ENCODE measurements around the gene PAPOLG.
"Not testable (repeated sequence)": the region's sequence is repeated elsewhere in the genome, so short reads cannot be mapped to it uniquely, and the experiment has no call there.

The PAPOLG gene

GRCh38 chr2:60825666-60826065 lies 69.6 kb downstream of the PAPOLG start:
- TF ChIP-seq, protein P1, sequence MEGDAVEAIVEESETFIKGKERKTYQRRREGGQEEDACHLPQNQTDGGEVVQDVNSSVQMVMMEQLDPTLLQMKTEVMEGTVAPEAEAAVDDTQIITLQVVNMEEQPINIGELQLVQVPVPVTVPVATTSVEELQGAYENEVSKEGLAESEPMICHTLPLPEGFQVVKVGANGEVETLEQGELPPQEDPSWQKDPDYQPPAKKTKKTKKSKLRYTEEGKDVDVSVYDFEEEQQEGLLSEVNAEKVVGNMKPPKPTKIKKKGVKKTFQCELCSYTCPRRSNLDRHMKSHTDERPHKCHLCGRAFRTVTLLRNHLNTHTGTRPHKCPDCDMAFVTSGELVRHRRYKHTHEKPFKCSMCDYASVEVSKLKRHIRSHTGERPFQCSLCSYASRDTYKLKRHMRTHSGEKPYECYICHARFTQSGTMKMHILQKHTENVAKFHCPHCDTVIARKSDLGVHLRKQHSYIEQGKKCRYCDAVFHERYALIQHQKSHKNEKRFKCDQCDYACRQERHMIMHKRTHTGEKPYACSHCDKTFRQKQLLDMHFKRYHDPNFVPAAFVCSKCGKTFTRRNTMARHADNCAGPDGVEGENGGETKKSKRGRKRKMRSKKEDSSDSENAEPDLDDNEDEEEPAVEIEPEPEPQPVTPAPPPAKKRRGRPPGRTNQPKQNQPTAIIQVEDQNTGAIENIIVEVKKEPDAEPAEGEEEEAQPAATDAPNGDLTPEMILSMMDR (IDR thresholded peaks at IDR 0.05; ENCODE audit: control insufficient read depth, insufficient read depth, low read depth, low read length, missing control alignments), result no peak
- H3K4me3 ChIP-seq (ENCODE audit: control insufficient read depth, low read depth, low read length), result no peak overlapping the region
- no peak for DNase-seq (ENCODE audit: low read depth)

DNA sequence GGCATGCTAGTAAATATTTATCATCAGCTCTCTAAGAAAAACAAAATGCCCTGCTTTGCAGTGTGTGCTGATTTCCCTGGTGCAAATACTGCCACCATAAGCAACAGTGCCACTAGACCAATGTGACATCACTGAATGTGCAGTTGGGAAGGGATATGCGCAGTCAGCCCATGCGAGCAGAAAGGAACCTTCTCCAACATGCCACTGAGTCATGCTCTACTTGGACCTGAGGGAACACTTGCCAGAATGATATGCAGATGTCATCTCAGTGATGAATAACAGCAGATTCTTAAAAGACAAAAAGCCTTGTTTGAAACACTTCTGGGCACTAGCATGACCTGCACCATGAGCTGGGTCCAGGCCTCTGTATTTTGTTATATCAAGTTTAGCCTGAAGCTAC lies 70.0 kb downstream of the PAPOLG start:
- TF ChIP-seq, protein P1 (IDR thresholded peaks at IDR 0.05; ENCODE audit: control insufficient read depth, insufficient read depth, low read depth, low read length, missing control alignments), result no peak
- no peak overlapping the region for H3K4me3 ChIP-seq (ENCODE audit: control insufficient read depth, low read depth, low read length)
- DNase-seq (ENCODE audit: low read depth), result no peak

GRCh38 chr2:60826860-60827259 lies 70.8 kb downstream of the PAPOLG start:
- H3K4me3 ChIP-seq (ENCODE audit: control insufficient read depth, low read depth, low read length); DNase-seq (ENCODE audit: low read depth): not testable (repeated sequence)

- TF ChIP-seq, protein P1 (IDR thresholded peaks at IDR 0.05; ENCODE audit: control insufficient read depth, insufficient read depth, low read depth, low read length, missing control alignments), result no peak
- H3K4me3 ChIP-seq (ENCODE audit: control insufficient read depth, low read depth, low read length), result no peak overlapping the region
- no peak for DNase-seq (ENCODE audit: low read depth)
These were observed 71.3 kb downstream of the PAPOLG start for GRCh38 chr2:60827369-60827768.

DNA sequence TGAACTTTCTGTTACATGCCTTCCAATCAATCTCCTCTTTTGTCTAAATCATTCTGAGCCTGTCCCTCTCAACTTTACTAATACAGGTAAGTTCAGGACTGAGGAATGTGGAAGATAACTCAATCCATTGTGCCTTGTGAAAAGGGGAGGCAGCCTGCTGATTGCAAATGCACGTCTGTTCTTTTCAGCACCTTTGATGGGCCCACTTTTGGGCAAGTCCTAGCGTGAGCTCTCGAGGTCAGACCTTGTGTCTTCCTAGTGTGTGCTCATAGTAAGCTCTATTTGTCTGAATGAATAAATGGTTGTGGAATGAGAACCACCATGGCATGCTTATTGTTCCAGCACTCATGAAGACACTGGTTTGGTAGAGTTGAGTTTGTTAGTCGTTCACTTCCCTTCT lies 74.9 kb downstream of the PAPOLG start:
- TF ChIP-seq, protein P1 (IDR thresholded peaks at IDR 0.05; ENCODE audit: control insufficient read depth, insufficient read depth, low read depth, low read length, missing control alignments), result no peak
- DNase-seq (ENCODE audit: low read depth), result no peak
- H3K4me3 ChIP-seq (ENCODE audit: control insufficient read depth, low read depth, low read length), result no peak overlapping the region

- no peak for DNase-seq (ENCODE audit: low read depth)
- TF ChIP-seq, protein P1 (IDR thresholded peaks at IDR 0.05; ENCODE audit: control insufficient read depth, insufficient read depth, low read depth, low read length, missing control alignments), result no peak
- H3K4me3 ChIP-seq (ENCODE audit: control insufficient read depth, low read depth, low read length), result no peak overlapping the region
These were observed 75.9 kb downstream of the PAPOLG start for GRCh38 chr2:60831921-60832320.

- no peak for DNase-seq (ENCODE audit: low read depth)
- TF ChIP-seq, protein P1 (IDR thresholded peaks at IDR 0.05; ENCODE audit: control insufficient read depth, insufficient read depth, low read depth, low read length, missing control alignments), result no peak
- H3K4me3 ChIP-seq (ENCODE audit: control insufficient read depth, low read depth, low read length), result no peak overlapping the region
These were observed 76.6 kb downstream of the PAPOLG start for GRCh38 chr2:60832621-60833020.

All from AG09309 (cell line).